ENCODE measurements around the gene TLL1.

GRCh38 chr4:166104623-166105022 is 231.6 kb downstream of the TLL1 start:
- TF ChIP-seq POLR2AphosphoS5 (IDR thresholded peaks at IDR 0.05; ENCODE audit: insufficient read depth, low read depth, low read length) (no peak), POLR2A (IDR thresholded peaks at IDR 0.05; ENCODE audit: low read depth, low read length) (no peak), CTCF (IDR thresholded peaks at IDR 0.05; ENCODE audit: extremely low read depth in 1 of 2, insufficient read depth in 1 of 2, low read depth in 1 of 2, low read length in 2 of 2) (no peak), FOS (IDR thresholded peaks at IDR 0.05; ENCODE audit: borderline replicate concordance, insufficient read depth, low read length) (no peak), EZH2 (IDR thresholded peaks at IDR 0.05; ENCODE audit: borderline replicate concordance, low read depth, low read length, severe bottlenecking) (no peak)

Data from endothelial cell of umbilical vein (primary cell).